OCI-LY7 (cell line): ENCODE data around the gene PSMA7. TPM values are rescaled to one million over a fixed set of nuclear protein-coding genes. Genes with fewer than 3 reads are reported as not detected.

Experiments used
- BruUV-seq: library from RNA; stranded (reverse); fragments of 400-500 nt; replicated peaks from 2 replicates; lab custom pipeline; 2021; lab: Mats Ljungman, UMichigan
- CTCF ChIA-PET: fragments of 300-600 bp; sonication (Branson Sonifier 250); formaldehyde crosslinking; loops from one replicate; lab custom pipeline; 2022; ENCODE audit warnings: antibody characterized with exemption; ENCODE audit not compliant: unreplicated experiment; lab: Charles Lee
- POLR2A ChIA-PET: fragments of 300-600 bp; sonication (Branson Sonifier 250); formaldehyde crosslinking; loops from one replicate; lab custom pipeline; 2022; ENCODE audit warnings: antibody characterized with exemption; lab: Charles Lee
- DNase-seq: peaks from one replicate; pipeline ENCODE4 v3.0.0-alpha.2; 2015; ENCODE audit warnings: low spot score
- H2AFZ ChIP-seq: fragments of 200-600 bp; sonication (generic), shearing (Covaris generic); 2 replicates; pipeline ENCODE4 v1.6.1; 2014; ENCODE audit warnings: mild to moderate bottlenecking, antibody characterized with exemption, low read length, moderate library complexity
- H3K27ac ChIP-seq: fragments of 200-600 bp; sonication (generic); 2 replicates; pipeline ENCODE4 v1.5.1; 2014; ENCODE audit warnings: mixed run types, low read depth, mild to moderate bottlenecking, moderate library complexity, low read length, inconsistent platforms; ENCODE audit not compliant: poor library complexity, severe bottlenecking
- H3K36me3 ChIP-seq: fragments of 200-600 bp; sonication (generic); 2 replicates; pipeline ENCODE4 v1.6.1; 2014; ENCODE audit warnings: mild to moderate bottlenecking, antibody characterized with exemption, low read length, moderate library complexity, mixed read lengths; ENCODE audit not compliant: insufficient read depth
- H3K4me1 ChIP-seq: fragments of 200-600 bp; sonication (generic); 2 replicates; pipeline ENCODE4 v1.5.1; 2014; ENCODE audit warnings: mild to moderate bottlenecking, low read length; ENCODE audit not compliant: insufficient read depth, poor library complexity, severe bottlenecking
- H3K4me2 ChIP-seq: fragments of 200-600 bp; sonication (generic); 2 replicates; pipeline ENCODE4 v1.6.1; 2014; ENCODE audit warnings: mild to moderate bottlenecking, low read length
- H3K4me3 ChIP-seq: fragments of 200-600 bp; sonication (generic); 2 replicates; pipeline ENCODE4 v1.5.1; 2014; ENCODE audit warnings: mild to moderate bottlenecking, low read depth, low read length; ENCODE audit not compliant: poor library complexity, severe bottlenecking
- H3K79me2 ChIP-seq: fragments of 200-600 bp; sonication (generic); 2 replicates; pipeline ENCODE4 v1.6.1; 2016; ENCODE audit warnings: low read depth, mild to moderate bottlenecking, low read length, moderate library complexity, mixed read lengths; ENCODE audit not compliant: insufficient read depth
- H3K9me2 ChIP-seq: fragments of 200-600 bp; sonication (generic); 2 replicates; pipeline ENCODE4 v1.6.1; 2016; ENCODE audit warnings: mild to moderate bottlenecking, low read length, mixed read lengths; ENCODE audit not compliant: insufficient read depth
- H3K9me3 ChIP-seq: fragments of 200-600 bp; sonication (generic); 2 replicates; pipeline ENCODE4 v1.6.1; 2014; ENCODE audit warnings: mild to moderate bottlenecking, mixed run types, low read length, mixed read lengths
- H4K20me1 ChIP-seq: fragments of 200-600 bp; sonication (generic); 2 replicates; pipeline ENCODE4 v1.6.1; 2014; ENCODE audit warnings: mild to moderate bottlenecking, antibody characterized with exemption, low read length, moderate library complexity, mixed read lengths; ENCODE audit not compliant: insufficient read depth
- EZH2phosphoT487 ChIP-seq: fragments of 200-600 bp; sonication (generic); IDR thresholded peaks from 2 replicates; pipeline ENCODE4 v1.6.1; 2018; ENCODE audit warnings: low read depth, borderline replicate concordance, mild to moderate bottlenecking, mixed run types, antibody characterized with exemption, low read length, moderate library complexity, mixed read lengths
- intact Hi-C: fragments of 100-400 bp; cut with micrococcal nuclease; formaldehyde crosslinking; loops from one replicate; pipeline ENCODE4 v1.10.0; 2022; ENCODE audit not compliant: unreplicated experiment
- total RNA-seq, 2 experiments: library from RNA; depleted of rRNA in 1 of 2; stranded (reverse); fragments of >200 nt in 1 of 2; shearing (Covaris generic) in 1 of 2; gene quantifications; 2 replicates each; pipeline ENCODE4 v1.2.3, GENCODE V29; 2014 to 2022
- TF ChIP-seq, protein P1 (sequence below): fragments of 200-600 bp; sonication (generic); conservative IDR thresholded peaks from 2 replicates; pipeline ENCODE4 v1.5.1; 2014; ENCODE audit warnings: mild to moderate bottlenecking, antibody characterized with exemption, low read length, moderate library complexity, mixed read lengths

The PSMA7 gene
- total RNA-seq, 2 experiments from 2014 or later, result 247 to 266 TPM

GRCh38 chr20:62168890-62169435 lies 25.8 kb upstream of the PSMA7 start:
- POLR2A ChIA-PET, result no interaction called here
- no peak for TF ChIP-seq EZH2phosphoT487
- TF ChIP-seq, protein P1, sequence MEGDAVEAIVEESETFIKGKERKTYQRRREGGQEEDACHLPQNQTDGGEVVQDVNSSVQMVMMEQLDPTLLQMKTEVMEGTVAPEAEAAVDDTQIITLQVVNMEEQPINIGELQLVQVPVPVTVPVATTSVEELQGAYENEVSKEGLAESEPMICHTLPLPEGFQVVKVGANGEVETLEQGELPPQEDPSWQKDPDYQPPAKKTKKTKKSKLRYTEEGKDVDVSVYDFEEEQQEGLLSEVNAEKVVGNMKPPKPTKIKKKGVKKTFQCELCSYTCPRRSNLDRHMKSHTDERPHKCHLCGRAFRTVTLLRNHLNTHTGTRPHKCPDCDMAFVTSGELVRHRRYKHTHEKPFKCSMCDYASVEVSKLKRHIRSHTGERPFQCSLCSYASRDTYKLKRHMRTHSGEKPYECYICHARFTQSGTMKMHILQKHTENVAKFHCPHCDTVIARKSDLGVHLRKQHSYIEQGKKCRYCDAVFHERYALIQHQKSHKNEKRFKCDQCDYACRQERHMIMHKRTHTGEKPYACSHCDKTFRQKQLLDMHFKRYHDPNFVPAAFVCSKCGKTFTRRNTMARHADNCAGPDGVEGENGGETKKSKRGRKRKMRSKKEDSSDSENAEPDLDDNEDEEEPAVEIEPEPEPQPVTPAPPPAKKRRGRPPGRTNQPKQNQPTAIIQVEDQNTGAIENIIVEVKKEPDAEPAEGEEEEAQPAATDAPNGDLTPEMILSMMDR, result no peak
- Histone ChIP-seq H3K4me2 (no peak overlapping the region), H3K9me2 (no peaks in the 10 kb centered on the region), H3K9me3 (no peaks in the 10 kb centered on the region), H4K20me1 (no peaks in the 10 kb centered on the region), H3K4me3 (no peak overlapping the region), H2AFZ (no peak overlapping the region), H3K79me2 (no peaks in the 10 kb centered on the region), H3K4me1 (no peaks in the 10 kb centered on the region), H3K27ac (no peak overlapping the region), H3K36me3 (peaks cover 16% of the 10 kb centered on the region)
- intact Hi-C loops, result no loop called here
- DNase-seq, result no peak
- BruUV-seq, result no TSS peak
- CTCF ChIA-PET, result no interaction called here

GRCh38 chr20:62168061-62168460 lies 24.9 kb upstream of the PSMA7 start:
- CTCF ChIA-PET, result no interaction called here
- TF ChIP-seq, protein P1, result no peak
- TF ChIP-seq EZH2phosphoT487, result no peak

DNA sequence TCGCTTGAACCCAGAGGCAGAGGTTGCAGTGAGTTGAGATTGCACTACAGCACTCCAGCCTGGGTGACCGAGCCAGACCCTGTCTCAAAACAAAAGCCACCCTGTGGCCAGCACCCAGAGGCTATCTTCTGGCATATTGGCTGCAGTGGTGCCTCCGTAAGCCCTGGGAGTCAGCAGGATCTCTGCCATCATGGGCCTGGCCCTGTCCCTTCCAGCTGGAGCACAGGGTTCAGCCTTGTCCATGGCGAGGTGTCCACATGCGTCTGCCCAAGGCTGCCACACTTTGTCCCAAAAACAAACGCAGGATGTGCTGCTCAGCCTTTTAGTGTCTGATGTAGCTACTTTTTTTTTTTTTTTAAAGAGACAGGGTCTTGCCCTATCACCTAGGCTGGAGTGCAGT lies 24.3 kb upstream of the PSMA7 start:
- Histone ChIP-seq H4K20me1 (no peaks in the 10 kb centered on the region), H3K4me3 (no peak overlapping the region), H3K79me2 (no peaks in the 10 kb centered on the region), H3K27ac (no peak overlapping the region), H2AFZ (no peak overlapping the region), H3K4me1 (no peaks in the 10 kb centered on the region), H3K9me3 (no peaks in the 10 kb centered on the region), H3K36me3 (peaks cover 16% of the 10 kb centered on the region), H3K9me2 (no peaks in the 10 kb centered on the region), H3K4me2 (no peak overlapping the region)
- ChIA-PET CTCF (no interaction called here), POLR2A (no interaction called here)
- no TSS peak for BruUV-seq
- DNase-seq, result no peak
- TF ChIP-seq, protein P1, result no peak
- intact Hi-C loops, result no loop called here

More at GRCh38 chr20:62168061-62168460, 24.9 kb upstream of the PSMA7 start:
- no peak overlapping the region for H3K4me2 ChIP-seq
- H3K4me1 ChIP-seq, result no peaks in the 10 kb centered on the region
- no peaks in the 10 kb centered on the region for H3K9me2 ChIP-seq
- BruUV-seq, result no TSS peak
- H3K4me3 ChIP-seq, result no peak overlapping the region
- H3K27ac ChIP-seq, result no peak overlapping the region
- no peak overlapping the region for H2AFZ ChIP-seq
- H3K79me2 ChIP-seq, result no peaks in the 10 kb centered on the region
- POLR2A ChIA-PET, result no interaction called here
- intact Hi-C loops, result no loop called here
- H4K20me1 ChIP-seq, result no peaks in the 10 kb centered on the region
- DNase-seq, result no peak
- H3K36me3 ChIP-seq, result peaks cover 16% of the 10 kb centered on the region
- H3K9me3 ChIP-seq, result no peaks in the 10 kb centered on the region
